GM18873 (cell line): Measurements from ENCODE around the gene SLC35F3.
A peak's percentile ranks its signal among the peaks of the same experiment; 100 is the strongest.
"Not testable (repeated sequence)": the region's sequence is repeated elsewhere in the genome, so short reads cannot be mapped to it uniquely, and the experiment has no call there.

Source experiments
- ATAC-seq: cut with Tn5 transposase; IDR thresholded peaks from one replicate; pipeline ENCODE4 v1.9.1; 2021; ENCODE audit warnings: mild to moderate bottlenecking, moderate library complexity, moderate number of reproducible peaks; ENCODE audit not compliant: unreplicated experiment, low FRiP score

SLC35F3 gene

DNA sequence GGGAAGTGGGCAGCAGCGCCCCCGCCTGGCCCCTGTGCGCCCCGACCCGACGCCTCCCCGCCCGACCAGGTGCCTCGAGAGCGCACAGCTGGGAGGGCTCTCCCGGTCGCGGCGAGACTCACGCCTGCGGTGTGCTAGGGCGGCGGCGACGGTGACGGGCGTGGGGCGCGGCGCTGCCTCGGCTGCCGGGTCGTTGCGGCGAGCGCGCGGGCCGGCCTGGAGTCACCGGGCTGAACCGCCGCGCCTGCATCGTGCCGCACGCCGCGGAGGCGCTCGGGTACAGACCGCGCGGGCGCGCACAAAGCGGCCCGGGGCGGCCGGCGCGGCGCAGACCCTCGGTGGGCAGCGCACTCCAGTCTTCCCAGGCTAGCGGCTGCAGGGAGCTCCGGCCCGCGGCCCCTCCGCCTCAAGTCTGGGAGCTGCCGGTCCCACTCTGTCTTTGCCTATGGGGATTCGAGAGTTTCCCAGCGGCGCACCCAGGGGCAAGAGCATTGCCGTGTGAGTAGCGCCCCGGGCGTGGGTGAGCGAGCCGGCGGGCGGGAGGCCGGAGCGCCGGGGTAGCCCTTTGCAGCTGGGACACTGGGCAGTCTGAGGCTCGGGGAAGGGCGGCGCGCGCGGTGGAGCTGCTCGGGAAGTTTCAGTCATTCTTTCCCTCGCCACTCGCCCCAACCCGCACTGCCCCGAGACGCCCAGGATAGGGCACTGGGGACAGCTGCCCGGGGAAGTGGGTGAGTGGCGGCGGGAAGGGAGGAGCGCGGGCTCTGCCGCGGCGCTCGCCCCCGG, at the start of gene SLC35F3:
TSS of gene SLC35F3 (plus strand) at position 44 of the 783 bp plus-strand sequence.
- ATAC-seq = no peak

DNA sequence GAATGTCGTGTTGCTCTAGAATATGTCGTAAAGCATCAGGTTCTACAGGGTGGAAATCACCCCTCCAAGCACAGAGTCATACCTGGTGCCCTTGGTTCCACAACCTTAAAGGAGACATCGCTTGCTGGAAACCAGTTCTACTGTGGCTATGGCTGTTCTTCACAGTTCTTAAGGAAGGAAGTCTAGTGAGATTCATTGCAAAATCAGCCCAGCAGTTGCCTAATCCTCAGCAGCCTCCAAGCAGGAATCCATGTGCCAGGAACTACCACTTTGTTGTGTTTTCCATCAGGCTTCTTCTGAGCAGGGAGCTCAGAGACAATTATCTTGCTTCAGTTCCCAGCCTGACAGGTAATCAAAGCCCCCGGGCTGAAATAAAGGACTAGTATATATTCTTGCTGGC, 45.0 kb upstream of the SLC35F3 start:
- no peak for ATAC-seq

DNA sequence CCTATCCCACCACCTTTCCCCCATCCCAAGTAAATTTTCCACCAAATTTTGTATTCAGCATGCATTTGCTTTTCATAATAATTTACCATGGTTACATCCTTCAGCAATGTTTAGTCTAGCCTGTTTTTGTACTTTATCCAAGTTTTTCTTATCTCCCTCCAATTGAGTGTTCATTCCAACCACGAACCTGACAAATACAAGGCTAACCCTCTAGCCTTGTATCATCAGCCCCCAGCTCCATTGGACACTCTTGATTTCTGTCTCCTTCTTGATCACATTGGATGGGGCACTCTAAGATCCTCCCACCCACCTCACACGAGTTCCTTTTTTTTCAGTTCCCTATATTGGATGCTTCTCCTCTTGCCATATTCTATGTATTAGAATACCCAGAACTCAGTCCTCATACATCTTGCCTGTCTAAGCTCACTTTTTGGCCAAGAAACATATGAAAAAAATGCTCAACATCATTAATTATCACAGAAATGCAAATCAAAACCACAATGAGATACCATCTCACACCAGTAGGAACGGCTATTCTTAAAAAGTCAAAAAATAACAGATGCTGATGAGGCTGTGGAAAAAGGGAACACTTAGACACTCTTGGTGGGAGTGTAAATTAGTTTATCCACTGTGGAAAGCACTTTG, 40.5 kb upstream of the SLC35F3 start:
- ATAC-seq = no peak

DNA sequence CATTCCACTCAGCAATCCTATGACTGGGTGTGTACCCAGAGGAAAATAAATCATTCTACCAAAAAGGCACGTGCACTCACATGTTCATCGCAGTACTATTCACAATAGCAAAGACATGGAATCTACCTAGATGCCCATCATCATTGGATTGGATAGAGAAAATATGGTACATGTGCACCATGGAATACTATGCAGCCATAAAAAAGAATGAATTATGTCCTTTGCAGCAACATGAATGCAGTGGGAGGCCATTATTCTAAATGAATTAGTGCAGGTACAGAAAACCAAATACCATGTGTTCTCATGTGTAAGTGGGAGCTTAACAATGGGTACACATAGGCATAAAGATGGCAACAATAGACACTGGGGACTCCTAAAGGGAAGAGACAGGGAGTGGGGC, 39.9 kb upstream of the SLC35F3 start:
- no peak for ATAC-seq

DNA sequence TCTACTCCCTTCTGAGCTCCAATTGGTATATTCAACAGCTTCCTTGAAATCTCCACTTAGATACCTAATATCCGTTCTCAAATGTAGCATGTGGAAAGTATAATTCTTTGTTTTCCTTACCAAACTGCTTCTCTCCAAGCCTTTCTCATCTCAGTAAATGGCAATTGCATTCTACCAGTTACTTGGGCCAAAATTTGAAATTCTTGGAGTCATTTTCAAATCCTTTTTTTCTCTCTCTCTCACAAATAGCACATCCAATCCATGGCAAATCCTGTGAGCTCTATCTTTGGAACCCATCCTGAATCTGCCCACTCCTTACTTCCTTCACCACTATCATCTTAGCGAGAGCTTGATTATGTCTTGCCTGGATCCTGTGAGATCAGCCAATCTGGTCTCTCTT, 39.3 kb upstream of the SLC35F3 start:
- ATAC-seq = no peak

DNA sequence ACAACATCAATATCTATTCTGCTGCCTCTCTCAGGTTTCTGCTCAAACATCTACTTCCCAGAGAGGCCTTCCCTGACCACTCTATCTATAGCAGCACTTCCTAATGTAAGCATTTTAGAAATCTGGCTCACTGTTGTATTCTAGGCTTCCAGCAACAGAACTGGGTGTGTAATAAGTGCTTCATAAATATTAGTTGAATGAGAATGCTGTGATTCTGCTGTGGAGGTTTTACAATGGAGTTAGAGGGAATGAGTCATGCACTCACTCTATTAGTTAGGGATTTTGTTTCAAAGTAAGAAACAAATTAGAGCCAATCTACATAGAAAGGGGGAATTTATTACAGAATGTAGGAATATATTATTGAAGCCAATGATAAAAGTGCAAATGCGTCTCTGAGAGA, 38.6 kb upstream of the SLC35F3 start:
- no peak for ATAC-seq

DNA sequence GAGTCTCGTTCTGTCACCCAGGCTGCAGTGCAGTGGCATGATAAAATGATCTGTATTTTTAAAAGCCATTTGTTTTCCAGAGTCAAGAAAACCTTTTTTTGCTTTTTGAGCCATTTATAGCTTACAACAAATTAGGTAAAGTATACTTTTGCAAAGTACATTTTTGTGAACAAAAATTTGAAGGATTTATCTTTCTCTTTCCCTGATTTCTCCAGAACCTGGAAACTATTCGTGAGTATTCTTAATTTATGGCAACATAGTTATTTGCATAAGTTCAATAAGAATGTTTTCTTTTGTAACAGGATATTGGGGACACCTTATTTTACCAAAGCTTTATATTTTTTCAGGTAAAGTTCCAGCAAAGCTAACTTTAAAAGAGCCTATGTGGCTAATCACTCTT, 37.4 kb upstream of the SLC35F3 start:
- ATAC-seq = no peak

DNA sequence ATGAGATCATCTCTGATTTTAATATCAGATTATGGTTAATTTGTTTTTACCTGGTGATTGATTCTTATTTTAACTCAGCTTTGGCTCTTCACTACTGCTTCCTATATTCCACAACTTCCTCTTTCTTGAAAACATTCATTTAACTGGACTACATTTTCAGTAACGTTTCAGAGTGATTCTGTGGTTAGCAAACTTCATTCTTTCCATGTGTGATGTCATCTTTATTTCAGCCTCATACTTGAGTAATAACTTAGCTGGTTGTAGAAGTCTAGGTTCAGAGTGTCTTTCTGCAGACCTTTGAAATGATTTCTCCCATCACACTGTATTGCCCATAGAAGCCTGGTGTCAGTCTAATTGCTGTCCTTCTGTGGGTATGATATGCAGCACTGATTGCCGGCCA, 36.0 kb upstream of the SLC35F3 start:
- ATAC-seq = no peak

DNA sequence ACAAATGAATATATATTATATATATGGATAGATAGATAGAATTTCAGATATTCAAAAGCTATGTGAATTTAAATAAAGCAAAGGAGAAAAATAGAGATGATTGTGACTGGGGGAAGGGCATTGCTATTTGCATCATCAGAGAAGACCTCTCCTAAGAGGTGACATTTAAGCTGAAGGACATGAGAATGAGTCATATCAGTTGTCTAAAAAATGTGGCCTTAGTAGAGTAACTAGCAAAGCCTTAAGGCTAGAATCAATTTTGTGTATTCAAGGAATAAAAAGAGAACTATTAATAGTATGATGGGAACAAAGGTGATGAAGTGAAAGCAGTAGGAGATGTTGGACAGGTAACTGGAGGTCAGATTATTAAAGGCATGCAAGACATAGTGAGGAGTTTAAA, 34.8 kb upstream of the SLC35F3 start:
- ATAC-seq = no peak

DNA sequence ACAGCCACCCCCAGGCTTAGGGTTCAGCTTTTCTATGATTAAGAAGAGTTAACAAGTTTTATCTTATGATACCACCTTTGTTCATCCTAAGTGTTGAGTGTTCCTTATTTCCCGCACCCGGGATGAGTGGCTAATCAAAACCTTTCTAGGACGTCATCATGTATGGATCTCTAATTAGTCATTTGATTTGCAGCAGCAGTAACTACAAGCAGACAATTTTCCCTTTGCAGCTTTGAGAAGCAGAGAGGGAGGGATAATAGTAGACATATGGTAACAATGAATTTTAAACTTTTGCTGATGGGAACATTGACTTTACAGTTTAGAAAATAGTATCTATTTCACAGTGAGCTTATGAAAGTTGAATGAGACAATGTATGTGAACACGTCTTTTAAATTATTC, 30.8 kb upstream of the SLC35F3 start:
- ATAC-seq = no peak

DNA sequence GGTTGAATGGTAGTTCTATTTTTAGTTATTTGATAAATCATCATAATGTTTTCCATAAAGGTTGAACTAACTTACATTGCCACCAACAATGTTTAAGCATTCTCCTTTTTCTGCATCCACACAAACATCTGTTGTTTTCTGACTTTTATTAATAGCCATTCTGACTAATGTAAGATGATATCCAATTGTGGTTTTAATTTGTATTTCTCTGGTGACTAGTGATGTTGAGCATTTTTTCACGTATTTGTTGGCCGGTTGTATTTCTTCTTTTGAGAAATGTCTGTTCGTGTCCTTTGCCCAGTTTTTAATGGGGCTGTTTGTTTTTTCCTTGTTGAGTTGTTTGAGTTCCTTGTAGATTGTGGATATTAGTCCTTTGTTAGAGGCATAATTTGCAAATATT, 24.6 kb upstream of the SLC35F3 start:
- ATAC-seq = no peak

DNA sequence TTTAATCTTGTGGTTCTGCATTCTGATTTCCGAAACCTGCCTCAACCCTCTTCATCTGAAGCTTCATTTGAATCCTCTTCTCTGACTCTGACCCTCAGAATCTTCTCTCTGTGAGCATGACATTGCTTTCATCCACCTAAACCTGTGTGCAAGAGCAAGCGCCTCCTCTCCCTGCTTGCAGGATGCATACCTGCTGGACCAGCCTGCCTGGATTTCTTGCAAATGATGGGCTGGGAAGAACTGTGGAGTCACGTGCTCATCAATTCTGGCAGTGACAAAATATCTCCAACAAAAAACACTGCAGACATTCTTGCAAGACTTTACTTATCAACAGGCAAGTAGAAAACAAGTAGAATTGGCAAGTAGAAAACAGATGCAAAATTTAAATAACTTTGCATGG, 20.8 kb upstream of the SLC35F3 start:
- no peak for ATAC-seq

DNA sequence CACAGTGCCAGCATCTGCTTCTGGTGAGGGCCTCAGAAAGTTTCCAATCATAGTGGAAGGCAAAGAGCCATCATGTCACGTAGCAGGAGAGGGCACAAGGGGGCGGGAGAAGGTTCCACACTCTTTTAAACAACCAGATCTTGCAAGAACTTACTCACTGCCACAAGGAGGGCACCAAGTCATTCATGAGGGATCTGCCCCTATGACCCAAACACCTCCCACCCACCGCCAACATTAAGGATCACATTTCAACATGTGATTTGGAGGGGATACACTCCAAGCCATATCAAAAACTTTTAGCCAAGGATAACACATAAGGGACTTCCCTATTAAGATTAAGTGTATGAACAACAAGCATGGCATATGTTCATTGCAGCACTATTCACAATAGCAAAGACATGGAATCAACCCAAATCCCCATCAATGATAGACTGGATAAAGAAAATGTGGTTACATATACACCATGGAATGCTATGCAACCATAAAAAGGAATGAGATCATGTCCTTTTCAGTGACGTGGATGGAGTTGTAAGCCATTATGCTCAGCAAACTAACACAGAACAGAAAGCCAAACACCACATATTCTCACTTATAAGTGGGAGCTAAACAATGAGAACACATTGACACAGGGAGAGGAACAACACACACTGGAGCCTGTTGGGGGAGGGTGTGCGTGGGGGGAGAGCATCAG, 19.9 kb upstream of the SLC35F3 start:
- ATAC-seq = no peak

DNA sequence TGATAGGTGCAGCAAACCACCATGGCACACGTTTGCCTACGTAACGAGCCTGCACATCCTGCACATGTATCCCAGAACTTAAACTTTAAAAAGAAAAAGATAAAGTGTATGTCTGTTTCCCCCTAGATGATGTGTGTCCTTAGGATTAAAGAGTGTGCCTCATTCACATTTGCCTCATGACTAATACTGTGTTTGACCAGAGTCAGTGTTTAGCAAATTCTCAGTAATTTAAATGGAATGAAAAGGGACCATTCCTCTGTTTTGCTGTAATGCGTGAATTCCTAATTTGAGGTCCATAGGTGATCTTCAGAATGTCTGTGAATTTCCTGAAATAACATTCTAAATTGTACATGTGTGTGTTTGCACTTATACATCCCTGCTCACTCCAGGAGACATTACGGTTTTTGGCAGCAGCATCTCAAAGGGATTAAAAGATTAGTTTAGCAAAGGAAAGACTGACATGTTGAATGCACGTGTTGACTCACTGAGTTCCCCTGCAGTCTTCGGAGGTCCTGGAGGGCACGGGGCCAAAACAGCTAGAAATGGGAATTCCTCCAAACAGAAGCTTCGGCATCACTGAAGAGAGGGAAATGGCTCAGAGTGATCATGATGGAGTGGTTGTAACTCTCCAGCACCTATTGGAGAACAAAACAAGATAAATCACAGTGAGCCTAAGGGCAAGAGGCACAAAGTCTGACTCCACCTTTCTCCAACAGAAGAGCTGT, 19.1 kb upstream of the SLC35F3 start:
- ATAC-seq = no peak

DNA sequence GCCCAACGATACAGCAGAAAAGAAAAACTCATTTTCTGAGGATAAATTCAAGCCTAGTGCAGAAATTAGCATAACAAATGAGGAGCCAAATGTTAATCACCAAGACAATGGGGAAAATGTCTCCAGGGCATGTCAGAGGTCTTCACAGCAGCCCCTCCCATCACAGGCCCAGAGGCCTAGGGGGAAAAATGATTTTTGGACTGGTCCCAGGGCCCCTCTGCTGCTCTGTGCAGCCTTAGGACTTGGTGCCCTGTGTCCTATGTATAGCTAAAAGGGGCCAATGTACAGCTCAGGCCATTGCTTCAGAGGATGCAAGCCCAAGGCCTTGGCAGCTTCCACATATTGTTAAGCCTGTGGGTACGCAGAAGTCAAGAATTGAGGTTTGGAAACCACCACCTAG, 13.3 kb upstream of the SLC35F3 start:
- ATAC-seq = not testable (repeated sequence)

DNA sequence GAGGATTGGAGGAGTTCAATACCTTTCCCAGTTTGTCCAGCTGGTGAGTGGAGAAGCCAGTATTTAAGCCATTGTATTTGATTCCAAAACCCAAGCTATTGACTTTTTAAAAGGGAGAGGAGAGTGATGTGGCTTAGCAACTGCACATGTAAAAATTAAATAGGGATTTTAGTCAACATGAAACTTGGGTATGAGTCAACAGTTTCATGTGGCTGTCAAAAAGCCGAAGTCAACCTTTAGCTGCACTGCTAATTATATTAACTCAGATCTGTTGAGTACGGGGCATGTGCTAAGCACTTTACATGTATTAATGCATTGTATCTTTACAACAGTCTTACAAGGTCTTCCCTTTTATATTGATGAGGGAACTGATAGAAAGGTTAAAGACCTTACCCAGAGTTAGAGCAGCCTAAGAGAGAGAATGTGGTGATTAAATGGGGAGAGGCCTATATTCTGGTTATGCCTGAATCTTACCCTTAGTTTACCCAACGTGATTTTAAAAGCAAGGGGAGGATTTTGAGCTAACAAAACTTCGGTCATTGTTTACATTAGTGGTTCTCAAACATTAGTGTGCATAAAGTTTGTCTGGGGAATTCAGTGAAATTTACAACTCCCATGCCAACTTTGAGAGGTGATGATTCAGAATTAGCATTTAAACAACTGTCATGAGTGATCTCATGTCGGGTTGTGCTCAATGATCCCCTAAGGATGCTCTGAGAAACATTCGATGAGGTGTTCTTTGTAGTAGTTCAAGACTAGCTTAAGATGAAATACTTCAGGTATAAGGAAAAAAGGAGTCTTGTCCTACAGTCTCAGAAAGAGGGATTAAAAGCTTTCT, 6.9 kb upstream of the SLC35F3 start:
- ATAC-seq = peak; percentile 95

DNA sequence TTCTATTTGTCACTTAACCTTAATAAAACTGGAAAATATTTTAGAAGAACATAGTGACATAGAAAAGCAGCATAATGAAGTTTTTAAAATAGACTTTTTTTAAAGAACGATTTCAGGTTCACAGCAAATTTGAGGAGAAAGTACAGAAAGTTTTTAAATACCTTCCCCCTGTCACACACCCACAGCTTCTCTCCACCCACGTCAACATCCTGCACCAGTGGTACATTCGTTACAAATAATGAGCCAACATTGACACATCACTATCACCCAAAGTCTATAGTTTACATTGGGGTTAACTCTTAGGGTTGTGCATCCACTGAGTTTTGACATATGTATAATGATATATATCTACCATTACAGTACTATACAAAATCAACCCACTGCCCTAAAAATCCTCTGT, 3.0 kb upstream of the SLC35F3 start:
- no peak for ATAC-seq

DNA sequence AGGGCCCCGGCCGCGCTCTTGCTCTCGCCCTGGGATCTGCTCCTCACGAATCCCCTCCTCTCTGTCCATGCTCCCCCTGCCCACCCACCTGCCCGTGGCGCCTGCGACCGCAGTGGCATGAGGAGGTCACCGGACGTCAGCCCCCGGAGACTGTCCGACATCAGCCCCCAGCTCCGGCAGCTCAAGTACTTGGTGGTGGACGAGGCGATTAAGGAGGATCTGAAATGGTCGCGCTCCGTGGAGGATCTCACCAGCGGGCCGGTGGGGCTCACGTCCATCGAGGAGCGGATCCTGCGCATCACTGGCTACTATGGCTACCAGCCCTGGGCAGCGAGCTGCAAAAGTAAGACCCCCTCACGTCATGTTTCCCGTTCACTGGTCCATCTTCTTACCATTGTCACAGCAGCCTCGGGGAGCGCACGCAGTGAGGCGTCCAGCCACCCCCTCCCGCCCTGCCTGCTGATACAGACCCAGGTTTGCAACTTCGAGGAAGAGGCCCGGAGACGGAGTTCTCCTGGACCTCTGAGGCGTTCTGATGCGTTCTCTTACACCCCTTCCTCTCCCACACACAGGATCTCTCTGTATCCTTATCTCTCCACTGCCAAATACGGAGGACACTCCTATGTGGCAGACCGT, 1.1 kb downstream of the SLC35F3 start:
- no peak for ATAC-seq

DNA sequence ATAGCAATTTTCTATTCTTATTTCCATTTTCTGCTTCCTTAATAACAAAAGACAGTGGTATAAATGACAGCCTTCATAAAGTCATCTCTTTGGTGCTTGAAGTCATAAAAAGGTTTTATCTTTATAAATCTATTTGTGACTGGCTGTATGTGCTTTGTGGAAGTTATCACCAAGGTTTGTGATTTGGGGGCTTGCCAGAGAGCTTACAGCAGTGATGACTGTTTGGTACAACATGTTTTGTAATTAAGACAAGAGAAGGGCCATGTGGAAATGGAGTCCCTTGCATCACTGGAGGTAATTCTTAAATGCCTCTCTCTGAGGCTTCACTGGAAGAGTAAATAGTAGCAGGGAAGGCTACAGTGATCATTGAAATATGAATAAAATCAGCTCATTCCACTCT, 2.7 kb downstream of the SLC35F3 start:
- ATAC-seq = no peak

DNA sequence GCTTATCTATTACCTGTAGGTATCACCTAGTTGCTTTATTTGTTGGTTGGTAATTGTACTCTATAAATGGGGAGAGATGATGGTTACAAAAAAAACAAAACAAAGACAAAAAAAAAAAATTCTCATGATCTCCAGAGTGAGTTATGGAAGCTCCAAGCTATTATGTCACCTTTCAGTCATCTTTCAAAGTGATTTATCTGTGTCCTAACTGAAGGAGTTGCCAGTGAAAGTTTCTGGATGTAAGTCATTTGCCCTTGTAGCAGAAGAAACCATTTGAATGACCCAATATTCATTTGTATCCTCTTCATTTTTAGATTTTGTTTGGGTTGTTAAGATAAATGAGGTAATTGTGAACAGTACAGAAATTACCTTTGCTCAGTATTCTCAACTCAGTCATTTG, 3.6 kb downstream of the SLC35F3 start:
- no peak for ATAC-seq
